HG03575 (cell line): ENCODE data around the gene DDX31.
"Not testable (repeated sequence)": the region's sequence is repeated elsewhere in the genome, so short reads cannot be mapped to it uniquely, and the experiment has no call there.

Source experiments
- ATAC-seq: cut with Tn5 transposase; IDR thresholded peaks from one replicate; pipeline ENCODE4 v1.9.1; 2021; ENCODE audit not compliant: unreplicated experiment, insufficient number of reproducible peaks, low FRiP score; ENCODE audit errors: extremely low read depth

The DDX31 gene

GRCh38 chr9:132669698-132670456 lies at the start of gene DDX31:
TSS of gene DDX31 (minus strand) at chr9:132669983. CDS start at chr9:132669934, 49 bp downstream.
- ATAC-seq = no peak

GRCh38 chr9:132718381-132718928 lies 48.7 kb upstream of the DDX31 start:
- ATAC-seq = not testable (repeated sequence)

- no peak for ATAC-seq
These were observed 47.7 kb upstream of the DDX31 start for GRCh38 chr9:132717326-132717945.

GRCh38 chr9:132716007-132716406 lies 46.2 kb upstream of the DDX31 start:
- no peak for ATAC-seq

- ATAC-seq = no peak
These were observed 43.0 kb upstream of the DDX31 start for GRCh38 chr9:132712753-132713152.

- no peak for ATAC-seq
These were observed 42.1 kb upstream of the DDX31 start for GRCh38 chr9:132711846-132712245.

- ATAC-seq = not testable (repeated sequence)
These were observed 41.4 kb upstream of the DDX31 start for GRCh38 chr9:132711152-132711551.

- ATAC-seq = no peak
These were observed 40.5 kb upstream of the DDX31 start for GRCh38 chr9:132710333-132710732.

GRCh38 chr9:132708769-132709430 lies 39.1 kb upstream of the DDX31 start:
- ATAC-seq = no peak

- no peak for ATAC-seq
These were observed 38.5 kb upstream of the DDX31 start for GRCh38 chr9:132708239-132708638.

- no peak for ATAC-seq
These were observed 33.6 kb upstream of the DDX31 start for GRCh38 chr9:132703336-132703735.

GRCh38 chr9:132702254-132702653 lies 32.5 kb upstream of the DDX31 start:
- ATAC-seq = no peak

- ATAC-seq = no peak
These were observed 30.2 kb upstream of the DDX31 start for GRCh38 chr9:132699956-132700355.

- ATAC-seq = no peak
These were observed 29.2 kb upstream of the DDX31 start for GRCh38 chr9:132698989-132699388.

GRCh38 chr9:132697230-132697629 lies 27.4 kb upstream of the DDX31 start:
- no peak for ATAC-seq

- ATAC-seq = no peak
These were observed 24.4 kb upstream of the DDX31 start for GRCh38 chr9:132694144-132694543.

- ATAC-seq = no peak
These were observed 20.9 kb upstream of the DDX31 start for GRCh38 chr9:132690696-132691095.

GRCh38 chr9:132683873-132684272 lies 14.1 kb upstream of the DDX31 start:
- ATAC-seq = no peak

- ATAC-seq = no peak
These were observed 11.8 kb upstream of the DDX31 start for GRCh38 chr9:132681561-132681960.
